ENCODE data around the gene KITLG. TPM values are rescaled to one million over a fixed set of nuclear protein-coding genes. Genes with fewer than 3 reads are reported as not detected.
A peak's percentile ranks its signal among the peaks of the same experiment; 100 is the strongest.

KITLG gene
- total RNA-seq, 4 donors from 2014 or later = 10.5 to 44.6 (median 29.1) TPM

- no peak for DNase-seq
- in situ Hi-C loops (cut with MboI; ENCODE audit: low pct_ligation_motif_present in 1 of 4, low pct_unique_long_range_greater_than_20kb in 1 of 4, low sequenced_read_pairs in 3 of 4) (no loop called here), intact Hi-C loops (cut with DNase I; ENCODE audit: low total_unique reads) (no loop called here)
- Histone ChIP-seq H3K36me3 (no peaks in the 10 kb centered on the region), H3K4me3 (no peak overlapping the region), H3K4me1 (peaks cover 26 to 82% (median 54%) of the 10 kb centered on the region in 4 donors), H3K27me3 (no peaks in the 10 kb centered on the region), H3K9me3 (no peaks in the 10 kb centered on the region), H3K27ac (peak overlapping the region; percentile 9 to 49 (median 38))
- TF ChIP-seq POLR2AphosphoS5 (IDR thresholded peaks at IDR 0.05) (no peak), POLR2A (IDR thresholded peaks at IDR 0.05) (no peak), EP300 (IDR thresholded peaks at IDR 0.05; ENCODE audit: low read depth) (no peak)
- TF ChIP-seq, protein P1, sequence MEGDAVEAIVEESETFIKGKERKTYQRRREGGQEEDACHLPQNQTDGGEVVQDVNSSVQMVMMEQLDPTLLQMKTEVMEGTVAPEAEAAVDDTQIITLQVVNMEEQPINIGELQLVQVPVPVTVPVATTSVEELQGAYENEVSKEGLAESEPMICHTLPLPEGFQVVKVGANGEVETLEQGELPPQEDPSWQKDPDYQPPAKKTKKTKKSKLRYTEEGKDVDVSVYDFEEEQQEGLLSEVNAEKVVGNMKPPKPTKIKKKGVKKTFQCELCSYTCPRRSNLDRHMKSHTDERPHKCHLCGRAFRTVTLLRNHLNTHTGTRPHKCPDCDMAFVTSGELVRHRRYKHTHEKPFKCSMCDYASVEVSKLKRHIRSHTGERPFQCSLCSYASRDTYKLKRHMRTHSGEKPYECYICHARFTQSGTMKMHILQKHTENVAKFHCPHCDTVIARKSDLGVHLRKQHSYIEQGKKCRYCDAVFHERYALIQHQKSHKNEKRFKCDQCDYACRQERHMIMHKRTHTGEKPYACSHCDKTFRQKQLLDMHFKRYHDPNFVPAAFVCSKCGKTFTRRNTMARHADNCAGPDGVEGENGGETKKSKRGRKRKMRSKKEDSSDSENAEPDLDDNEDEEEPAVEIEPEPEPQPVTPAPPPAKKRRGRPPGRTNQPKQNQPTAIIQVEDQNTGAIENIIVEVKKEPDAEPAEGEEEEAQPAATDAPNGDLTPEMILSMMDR (IDR thresholded peaks at IDR 0.05) = no peak
- 66 to 75% methylated on average over 6 to 7 of the region's 7 CpGs for WGBS, 2 donors (ENCODE audit: low coverage in 1 of 2)
These were observed 21.1 kb downstream of the KITLG start for GRCh38 chr12:88559199-88559598.

DNA sequence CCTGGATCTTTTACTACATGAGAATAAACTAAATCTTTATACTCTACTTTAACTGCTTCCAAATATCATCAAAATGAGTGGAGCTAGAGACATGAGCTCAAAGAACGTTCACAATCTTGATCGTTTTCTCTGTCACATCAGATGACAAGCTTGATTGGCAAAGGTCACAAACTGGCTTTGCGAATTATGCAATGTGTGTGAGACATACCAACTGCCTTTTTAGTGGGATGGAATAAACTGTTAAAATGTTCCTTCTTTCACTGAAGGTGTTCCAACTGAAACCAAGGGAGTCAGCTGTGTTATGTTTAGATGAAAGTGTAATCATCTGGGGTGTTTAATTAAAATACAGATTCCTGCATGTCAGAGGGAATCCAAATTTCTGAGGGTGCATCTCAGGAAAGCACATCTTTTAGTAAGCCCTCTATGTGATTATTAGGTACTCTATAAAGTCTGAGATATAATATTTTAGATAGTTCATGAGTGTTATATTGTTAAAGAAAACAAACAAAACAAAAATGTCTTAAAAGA is 21.9 kb downstream of the KITLG start:
- no peaks in the 10 kb centered on the region for H3K36me3 ChIP-seq

DNA sequence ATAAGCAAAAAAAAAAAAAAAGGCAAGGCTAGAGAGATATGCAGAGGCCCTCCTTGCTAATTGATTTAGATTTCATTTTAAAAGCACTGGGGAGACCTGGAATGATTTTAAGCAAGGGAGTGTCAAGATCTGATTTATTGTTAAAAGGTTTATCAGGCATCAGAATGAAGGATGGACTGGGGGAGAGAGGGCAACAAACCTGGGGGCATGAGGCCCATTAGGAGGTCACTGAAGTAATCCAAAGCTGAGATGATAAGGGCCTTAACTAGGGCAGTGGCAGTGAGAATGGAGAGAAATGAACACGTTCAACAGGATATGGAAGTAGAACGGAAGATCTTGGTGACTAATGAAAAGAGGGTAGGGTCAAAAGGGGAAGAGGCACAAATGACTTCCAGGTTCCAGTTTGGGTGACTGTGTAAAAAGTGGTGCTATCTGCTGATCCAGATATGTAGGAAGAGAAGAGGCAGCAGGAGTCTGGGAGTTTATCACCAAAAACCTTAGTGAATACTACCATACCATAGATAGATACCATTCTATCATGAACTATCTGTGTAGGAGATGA is 24.0 kb downstream of the KITLG start:
- in situ Hi-C loops (cut with MboI; ENCODE audit: low pct_ligation_motif_present in 1 of 4, low pct_unique_long_range_greater_than_20kb in 1 of 4, low sequenced_read_pairs in 3 of 4) = no loop called here
- H3K9me3 ChIP-seq = no peaks in the 10 kb centered on the region
- H3K36me3 ChIP-seq = no peaks in the 10 kb centered on the region
- 57 to 85% methylated on average over 2 of the region's 2 CpGs for WGBS, 2 donors (ENCODE audit: low coverage in 1 of 2)
- H3K27ac ChIP-seq = peak overlapping the region in 1 of 4 donors; percentile 41
- peaks cover 26 to 83% (median 56%) of the 10 kb centered on the region in 4 donors for H3K4me1 ChIP-seq
- no peak for TF ChIP-seq EP300 (IDR thresholded peaks at IDR 0.05; ENCODE audit: low read depth)
- TF ChIP-seq POLR2AphosphoS5 (IDR thresholded peaks at IDR 0.05) = no peak
- no peak for TF ChIP-seq POLR2A (IDR thresholded peaks at IDR 0.05)
- TF ChIP-seq, protein P1 (IDR thresholded peaks at IDR 0.05) = no peak
- intact Hi-C loops (cut with DNase I; ENCODE audit: low total_unique reads) = no loop called here
- no peaks in the 10 kb centered on the region for H3K27me3 ChIP-seq
- H3K4me3 ChIP-seq = no peak overlapping the region
- no peak for DNase-seq

More for the DNA sequence above, 21.9 kb downstream of the KITLG start:
- H3K9me3 ChIP-seq = no peaks in the 10 kb centered on the region
- TF ChIP-seq POLR2AphosphoS5 (IDR thresholded peaks at IDR 0.05) (peak in 1 of 3 donors; percentile 53), EP300 (IDR thresholded peaks at IDR 0.05; ENCODE audit: low read depth) (no peak)
- TF ChIP-seq, protein P1 (IDR thresholded peaks at IDR 0.05) = no peak
- no peak for DNase-seq
- H3K27ac ChIP-seq = peak overlapping the region; percentile 9 to 49 (median 38)
- no peak overlapping the region for H3K4me3 ChIP-seq
- H3K4me1 ChIP-seq = peaks cover 28 to 82% (median 57%) of the 10 kb centered on the region in 4 donors
- in situ Hi-C loops (cut with MboI; ENCODE audit: low pct_ligation_motif_present in 1 of 4, low pct_unique_long_range_greater_than_20kb in 1 of 4, low sequenced_read_pairs in 3 of 4) (no loop called here), intact Hi-C loops (cut with DNase I; ENCODE audit: low total_unique reads) (no loop called here)
- 47 to 83% methylated on average over 2 to 3 of the region's 3 CpGs for WGBS, 2 donors (ENCODE audit: low coverage in 1 of 2)
- H3K27me3 ChIP-seq = no peaks in the 10 kb centered on the region

- H3K27me3 ChIP-seq = no peaks in the 10 kb centered on the region
- peaks cover 23 to 65% (median 51%) of the 10 kb centered on the region in 4 donors for H3K4me1 ChIP-seq
- 10 to 25% methylated on average over 2 to 3 of the region's 3 CpGs for WGBS, 2 donors (ENCODE audit: low coverage in 1 of 2)
- no peak overlapping the region for H3K4me3 ChIP-seq
- no peak for DNase-seq
- intact Hi-C loops (cut with DNase I; ENCODE audit: low total_unique reads) (no loop called here), in situ Hi-C loops (cut with MboI; ENCODE audit: low pct_ligation_motif_present in 1 of 4, low pct_unique_long_range_greater_than_20kb in 1 of 4, low sequenced_read_pairs in 3 of 4) (no loop called here)
- TF ChIP-seq EP300 (IDR thresholded peaks at IDR 0.05; ENCODE audit: low read depth) (no peak), POLR2AphosphoS5 (IDR thresholded peaks at IDR 0.05) (no peak), POLR2A (IDR thresholded peaks at IDR 0.05) (no peak)
- TF ChIP-seq, protein P1 (IDR thresholded peaks at IDR 0.05) = no peak
- H3K27ac ChIP-seq = peak overlapping the region; percentile 13 to 65 (median 48)
- no peaks in the 10 kb centered on the region for H3K36me3 ChIP-seq
- no peaks in the 10 kb centered on the region for H3K9me3 ChIP-seq
These were observed 26.2 kb downstream of the KITLG start for GRCh38 chr12:88553941-88554658.
